Measurements from ENCODE around the gene GBP2. TPM values are rescaled to one million over a fixed set of nuclear protein-coding genes. Genes with fewer than 3 reads are reported as not detected.

Gene GBP2
- total and polyA plus RNA-seq, 9 of the 15 experiments (the other 6 are each of a cell fraction or from before 2014, with no cell fraction given), result 0.45 to 2.2 (median 0.69) TPM

- TF ChIP-seq ZNF778 (CRISPR knock-in tag; IDR thresholded peaks at IDR 0.05) (no peak), PCBP2 (IDR thresholded peaks at IDR 0.05; ENCODE audit: low read depth, low read length, poor library complexity, severe bottlenecking) (no peak), RFX5 (IDR thresholded peaks at IDR 0.05; ENCODE audit: low read depth, low read length) (no peak), TAF1 (IDR thresholded peaks at IDR 0.05; ENCODE audit: control insufficient read depth, extremely low read depth, insufficient read depth, low read length, severe bottlenecking) (no peak)
Observed at GRCh38 chr1:89166705-89167104, 40.8 kb upstream of the GBP2 start (continued).

GRCh38 chr1:89165811-89166210, 39.9 kb upstream of the GBP2 start:
- Histone ChIP-seq H3K27ac (ENCODE audit: extremely low read depth, low read depth, low read length) (no peak overlapping the region), H3K4me2 (ENCODE audit: insufficient read depth, low read length) (no peak overlapping the region), H3K9ac (ENCODE audit: insufficient read depth in 1 of 2, low read depth in 2 of 2, low read length in 2 of 2) (no peak overlapping the region), H3K9me3 (replicated peaks; ENCODE audit: control insufficient read depth, insufficient read depth, low read depth, low read length) (no peaks in the 10 kb centered on the region), H3K4me3 (no peak overlapping the region), H3K9me1 (ENCODE audit: control insufficient read depth, insufficient read depth, low read length) (no peaks in the 10 kb centered on the region), H3K36me3 (ENCODE audit: control insufficient read depth, insufficient read depth, low read length) (no peaks in the 10 kb centered on the region), H3K4me1 (replicated peaks in 1 of 2; ENCODE audit: control insufficient read depth in 2 of 2, insufficient read depth in 2 of 2, low read length in 2 of 2) (no peaks in the 10 kb centered on the region), H4K20me1 (replicated peaks; ENCODE audit: control insufficient read depth, insufficient read depth, low read length) (no peaks in the 10 kb centered on the region), H3K79me2 (ENCODE audit: control insufficient read depth, insufficient read depth, low read length) (no peaks in the 10 kb centered on the region), H3K27me3 (ENCODE audit: control insufficient read depth in 2 of 2, insufficient read depth in 2 of 2, low read length in 2 of 2) (no peaks in the 10 kb centered on the region), H2AFZ (ENCODE audit: low read depth, low read length) (no peak overlapping the region)
- ChIA-PET POLR2A (no interaction called here), CTCF (ENCODE audit: low intra/inter-chr PET ratio) (no interaction called here)
- FAIRE-seq (no peak), DNase-seq (ENCODE audit: extremely low read depth in 1 of 4, low spot score in 3 of 4) (no peak), ATAC-seq (no peak)
- in situ Hi-C loops (cut with MboI), result no loop called here
- intact Hi-C loops (cut with micrococcal nuclease), result no loop called here
- 0% methylated on average over 5 of the region's 5 CpGs for whole genome bisulfite sequencing (ENCODE audit: insufficient coverage, low coverage, missing lambda C conversion rate)
- BruUV-seq (replicated peaks), result no TSS peak
- TF ChIP-seq JUND (IDR thresholded peaks at IDR 0.05; ENCODE audit: borderline replicate concordance, low read depth, low read length), result no peak
- TF ChIP-seq JUND (tag; IDR thresholded peaks at IDR 0.05; ENCODE audit: borderline replicate concordance, low read depth, low read length), result no peak
- TF ChIP-seq BRCA1 (IDR thresholded peaks at IDR 0.05), result no peak
- TF ChIP-seq BRCA1 (CRISPR knock-in tag; IDR thresholded peaks at IDR 0.05), result no peak
- no peak for TF ChIP-seq ZFP36 (IDR thresholded peaks at IDR 0.05; ENCODE audit: low read depth, low read length, partially characterized antibody)
- no peak for TF ChIP-seq POLR2AphosphoS2 (IDR thresholded peaks at IDR 0.05; ENCODE audit: low read length)
- TF ChIP-seq ZBTB12 (CRISPR knock-in tag; IDR thresholded peaks at IDR 0.05), result no peak
- TF ChIP-seq ZNF518B (CRISPR knock-in tag; IDR thresholded peaks at IDR 0.05), result no peak
- no peak for TF ChIP-seq PHF21A (IDR thresholded peaks at IDR 0.05; ENCODE audit: borderline replicate concordance, low read depth)
- no peak for TF ChIP-seq OTX1 (CRISPR knock-in tag; IDR thresholded peaks at IDR 0.05)
- TF ChIP-seq ZNF583 (CRISPR knock-in tag; IDR thresholded peaks at IDR 0.05), result no peak
- TF ChIP-seq EGR1 (conservative IDR thresholded peaks at IDR 0.05), result no peak
- TF ChIP-seq TCF3 (CRISPR knock-in tag; IDR thresholded peaks at IDR 0.05), result no peak
- TF ChIP-seq GABPB1 (CRISPR knock-in tag; IDR thresholded peaks at IDR 0.05), result no peak

All from K562 (cell line).